NT2/D1 (cell line): ENCODE data around the gene RFXANK.
"Not testable (repeated sequence)": the region's sequence is repeated elsewhere in the genome, so short reads cannot be mapped to it uniquely, and the experiment has no call there.

Experiments used
- DNase-seq: peaks from one replicate; pipeline ENCODE4 v3.0.0-alpha.2; 2011; ENCODE audit warnings: low read depth, low spot score
- H3K27me3 ChIP-seq: 2 replicates; pipeline ENCODE4 v1.6.0; 2011; ENCODE audit warnings: mild to moderate bottlenecking; ENCODE audit not compliant: insufficient read length, insufficient read depth
- H3K36me3 ChIP-seq: 2 replicates; pipeline ENCODE4 v1.6.1; 2011; ENCODE audit warnings: mild to moderate bottlenecking, low read length, mixed read lengths; ENCODE audit not compliant: insufficient read depth, insufficient read length
- H3K4me1 ChIP-seq: 2 replicates; pipeline ENCODE4 v1.5.1; 2011; ENCODE audit not compliant: insufficient read depth, insufficient read length
- H3K4me3 ChIP-seq: 2 replicates; pipeline ENCODE4 v1.5.1; 2011; ENCODE audit warnings: low read depth; ENCODE audit not compliant: insufficient read length
- H3K9ac ChIP-seq: 2 replicates; pipeline ENCODE4 v1.6.0; 2011; ENCODE audit warnings: low read depth; ENCODE audit not compliant: insufficient read length
- H3K9me3 ChIP-seq: 2 replicates; pipeline ENCODE4 v1.5.1; 2011; ENCODE audit warnings: mild to moderate bottlenecking, low read length; ENCODE audit not compliant: insufficient read depth
- SUZ12 ChIP-seq: IDR thresholded peaks from 2 replicates; pipeline ENCODE4 v1.6.1; 2011; ENCODE audit not compliant: insufficient read length, insufficient read depth; ENCODE audit errors: extremely low read depth
- YY1 ChIP-seq: IDR thresholded peaks from 2 replicates; pipeline ENCODE4 v1.6.1; 2011; ENCODE audit not compliant: insufficient read length, insufficient read depth
- ZNF274 ChIP-seq: IDR thresholded peaks from 2 replicates; pipeline ENCODE4 v1.6.1; 2011; ENCODE audit warnings: mild to moderate bottlenecking, low read depth, low read length

RFXANK gene

GRCh38 chr19:19192078-19192882, at the start of gene RFXANK, which contains the start of gene BORCS8:
Gene RFXANK (plus strand): TSS chr19:19192258. CDS start chr19:19193947, 1,689 bp downstream.
Gene BORCS8 (minus strand): TSS chr19:19192152. CDS start chr19:19192117, 35 bp downstream.
- Histone ChIP-seq H3K36me3 (peaks cover 46% of the 10 kb centered on the region), H3K4me3 (peak within 1 kb of the TSS; percentile 99), H3K4me1 (no peaks in the 10 kb centered on the region), H3K9me3 (no peaks in the 10 kb centered on the region), H3K9ac (peak within 1 kb of the TSS; percentile 99), H3K27me3 (no peaks in the 10 kb centered on the region)
- TF ChIP-seq ZNF274: no peak
- no peak for TF ChIP-seq SUZ12
- TF ChIP-seq YY1: peak; percentile 48
- DNase-seq: peak; percentile 99

- Histone ChIP-seq H3K9ac (no peak overlapping the region), H3K9me3 (no peaks in the 10 kb centered on the region), H3K4me1 (peaks cover 5% of the 10 kb centered on the region), H3K4me3 (no peak overlapping the region), H3K36me3 (no peaks in the 10 kb centered on the region), H3K27me3 (peaks cover 23% of the 10 kb centered on the region)
- TF ChIP-seq ZNF274 (no peak), SUZ12 (no peak), YY1 (no peak)
- DNase-seq: no peak
These were observed 49.7 kb upstream of the RFXANK start for GRCh38 chr19:19142347-19142746.

GRCh38 chr19:19145281-19145680, 46.8 kb upstream of the RFXANK start:
- no peaks in the 10 kb centered on the region for H3K36me3 ChIP-seq
- no peak for DNase-seq
- no peak overlapping the region for H3K4me3 ChIP-seq
- TF ChIP-seq SUZ12: no peak
- no peak for TF ChIP-seq ZNF274
- no peak for TF ChIP-seq YY1
- no peaks in the 10 kb centered on the region for H3K9me3 ChIP-seq
- peaks cover 5% of the 10 kb centered on the region for H3K4me1 ChIP-seq
- peaks cover 26% of the 10 kb centered on the region for H3K27me3 ChIP-seq
- no peak overlapping the region for H3K9ac ChIP-seq

GRCh38 chr19:19145684-19146608, 46.1 kb upstream of the RFXANK start:
- H3K27me3 ChIP-seq: peaks cover 19% of the 10 kb centered on the region
- TF ChIP-seq SUZ12: no peak

GRCh38 chr19:19146865-19147264, 45.2 kb upstream of the RFXANK start:
- no peaks in the 10 kb centered on the region for H3K36me3 ChIP-seq
- H3K27me3 ChIP-seq: peaks cover 21% of the 10 kb centered on the region
- H3K4me3 ChIP-seq: no peak overlapping the region
- no peaks in the 10 kb centered on the region for H3K9me3 ChIP-seq
- no peak for DNase-seq
- peaks cover 10% of the 10 kb centered on the region for H3K4me1 ChIP-seq
- TF ChIP-seq SUZ12: no peak
- no peak for TF ChIP-seq YY1
- no peak for TF ChIP-seq ZNF274
- peak overlapping the region; percentile 32 for H3K9ac ChIP-seq

More at GRCh38 chr19:19145684-19146608, 46.1 kb upstream of the RFXANK start:
- peak overlapping the region; percentile 42 for H3K9ac ChIP-seq
- H3K9me3 ChIP-seq: no peaks in the 10 kb centered on the region
- peaks cover 8% of the 10 kb centered on the region for H3K4me1 ChIP-seq
- no peak overlapping the region for H3K4me3 ChIP-seq
- no peaks in the 10 kb centered on the region for H3K36me3 ChIP-seq
- DNase-seq: peak; percentile 50

GRCh38 chr19:19147344-19147743, 44.7 kb upstream of the RFXANK start:
- H3K9ac ChIP-seq: no peak overlapping the region
- no peak overlapping the region for H3K4me3 ChIP-seq
- H3K4me1 ChIP-seq: peaks cover 10% of the 10 kb centered on the region
- no peak for DNase-seq
- no peaks in the 10 kb centered on the region for H3K9me3 ChIP-seq
- H3K27me3 ChIP-seq: peaks cover 17% of the 10 kb centered on the region
- H3K36me3 ChIP-seq: no peaks in the 10 kb centered on the region
- TF ChIP-seq YY1 (no peak), SUZ12 (no peak), ZNF274 (no peak)

GRCh38 chr19:19148504-19148903, 43.6 kb upstream of the RFXANK start:
- DNase-seq, H3K9me3 ChIP-seq, H3K36me3 ChIP-seq, H3K9ac ChIP-seq, H3K4me3 ChIP-seq: not testable (repeated sequence)
- H3K27me3 ChIP-seq: peaks cover 25% of the 10 kb centered on the region
- H3K4me1 ChIP-seq: peaks cover 10% of the 10 kb centered on the region
